GM23338 (cell line): Measurements from ENCODE around the gene U2SURP. TPM values are rescaled to one million over a fixed set of nuclear protein-coding genes. Genes with fewer than 3 reads are reported as not detected.

Experiments used
- ATAC-seq: fragments of 200-7000 bp; cut with Tn5 transposase; 3 replicates; pipeline ENCODE4 v1.9.1; 2020
- DNase-seq: peaks from one replicate; pipeline ENCODE4 v3.0.0-alpha.2; 2015; ENCODE audit warnings: low spot score
- H2AFZ ChIP-seq: fragments of 200-600 bp; sonication (generic); 2 replicates; pipeline ENCODE4 v1.8.0; 2016; ENCODE audit warnings: antibody characterized with exemption, mild to moderate bottlenecking, moderate library complexity
- H3F3A ChIP-seq: fragments of 200-600 bp; sonication (generic); replicated peaks from 2 replicates; pipeline ENCODE4 v1.8.0; 2017; ENCODE audit warnings: antibody characterized with exemption, mixed run types, low read depth
- H3K27ac ChIP-seq: fragments of 200-600 bp; sonication (generic); 2 replicates; pipeline ENCODE4 v1.6.1; 2016; ENCODE audit warnings: low read depth
- H3K27me3 ChIP-seq: fragments of 200-600 bp; sonication (generic); 2 replicates; pipeline ENCODE4 v1.8.0; 2016; ENCODE audit warnings: mild to moderate bottlenecking, mixed run types, moderate library complexity; ENCODE audit not compliant: insufficient read depth
- H3K36me3 ChIP-seq: fragments of 200-600 bp; sonication (generic); 2 replicates; pipeline ENCODE4 v1.8.0; 2016; ENCODE audit warnings: mild to moderate bottlenecking; ENCODE audit not compliant: insufficient read depth
- H3K4me1 ChIP-seq: fragments of 200-600 bp; sonication (generic); 2 replicates; pipeline ENCODE4 v1.8.0; 2016; ENCODE audit warnings: mild to moderate bottlenecking, moderate library complexity; ENCODE audit not compliant: insufficient read depth
- H3K4me2 ChIP-seq: fragments of 200-600 bp; sonication (generic); 2 replicates; pipeline ENCODE4 v1.7.1; 2017; ENCODE audit warnings: mixed run types
- H3K4me3 ChIP-seq: fragments of 200-600 bp; sonication (generic); 2 replicates; pipeline ENCODE4 v1.6.1; 2016; ENCODE audit warnings: mixed run types
- H3K79me2 ChIP-seq: fragments of 200-600 bp; sonication (generic); replicated peaks from 2 replicates; pipeline ENCODE4 v1.8.0; 2017; ENCODE audit warnings: mild to moderate bottlenecking; ENCODE audit not compliant: insufficient read depth
- H3K9me2 ChIP-seq: fragments of 200-600 bp; sonication (generic); 2 replicates; pipeline ENCODE4 v1.8.0; 2017; ENCODE audit not compliant: insufficient read depth
- H4K20me1 ChIP-seq: fragments of 200-600 bp; sonication (generic); replicated peaks from 2 replicates; pipeline ENCODE4 v1.8.0; 2017; ENCODE audit warnings: mild to moderate bottlenecking; ENCODE audit not compliant: insufficient read depth
- H3K27ac Mint-ChIP-seq: 2 replicates; pipeline ENCODE4 v1.8.0; 2020; ENCODE audit warnings: inconsistent platforms, mild to moderate bottlenecking, moderate library complexity, mixed read lengths
- H3K27me3 Mint-ChIP-seq: 3 replicates; pipeline ENCODE4 v1.8.0; 2022; ENCODE audit warnings: low read depth, mild to moderate bottlenecking, moderate library complexity, mixed read lengths, inconsistent platforms; ENCODE audit not compliant: insufficient read depth, poor library complexity
- H3K36me3 Mint-ChIP-seq: 3 replicates; pipeline ENCODE4 v1.8.0; 2021; ENCODE audit warnings: low read depth, mild to moderate bottlenecking, inconsistent platforms, moderate library complexity, mixed read lengths
- H3K4me1 Mint-ChIP-seq: 3 replicates; pipeline ENCODE4 v1.8.0; 2020; ENCODE audit warnings: mild to moderate bottlenecking, inconsistent platforms, mixed read lengths
- H3K4me3 Mint-ChIP-seq: 3 replicates; pipeline ENCODE4 v1.8.0; 2021; ENCODE audit warnings: moderate library complexity, mild to moderate bottlenecking, inconsistent platforms, mixed read lengths
- H3K9me3 Mint-ChIP-seq: 3 replicates; pipeline ENCODE4 v1.8.0; 2020; ENCODE audit warnings: moderate library complexity, mild to moderate bottlenecking, inconsistent platforms, mixed read lengths
- CREB1 ChIP-seq: fragments of 250-450 bp; sonication (Bioruptor Pico); IDR thresholded peaks from 2 replicates; pipeline ENCODE4 v1.5.0; 2020; ENCODE audit warnings: low read depth, mild to moderate bottlenecking, moderate library complexity
- EZH2 ChIP-seq: fragments of 200-600 bp; sonication (generic); IDR thresholded peaks from one replicate; pipeline ENCODE4 v1.8.0; 2017; ENCODE audit warnings: antibody characterized with exemption, mild to moderate bottlenecking, low read depth; ENCODE audit not compliant: unreplicated experiment
- EZH2phosphoT487 ChIP-seq: fragments of 200-600 bp; sonication (generic); IDR thresholded peaks from one replicate; pipeline ENCODE4 v1.8.1; 2018; ENCODE audit warnings: antibody characterized with exemption; ENCODE audit not compliant: unreplicated experiment
- JUNB ChIP-seq: IDR thresholded peaks from one replicate; pipeline ENCODE4 v1.6.1; 2016; ENCODE audit warnings: antibody characterized with exemption; ENCODE audit not compliant: unreplicated experiment
- NANOG ChIP-seq: IDR thresholded peaks from 2 replicates; pipeline ENCODE4 v1.6.1; 2016; ENCODE audit warnings: antibody characterized with exemption, borderline replicate concordance
- POLR2AphosphoS5 ChIP-seq: IDR thresholded peaks from 2 replicates; pipeline ENCODE4 v1.6.1; 2016; ENCODE audit warnings: antibody characterized with exemption, low read depth
- STAT1 ChIP-seq: IDR thresholded peaks from one replicate; pipeline ENCODE4 v1.6.1; 2016; ENCODE audit warnings: antibody characterized with exemption; ENCODE audit not compliant: unreplicated experiment
- ZNF114 ChIP-seq: fragments of 250-450 bp; sonication (Bioruptor Pico); IDR thresholded peaks from 2 replicates; pipeline ENCODE4 v1.5.0; 2020; ENCODE audit warnings: mild to moderate bottlenecking, moderate library complexity
- ZNF331 ChIP-seq: fragments of 250-450 bp; sonication (Bioruptor Pico); IDR thresholded peaks from 2 replicates; pipeline ENCODE4 v1.5.0; 2020; ENCODE audit warnings: low read depth, mild to moderate bottlenecking, moderate library complexity
- polyA plus RNA-seq: library from polyadenylated mRNA; unstranded; fragments of >200 nt; fragmentation: Nextera tagmentation; extraction: Ambion mirVana; gene quantifications from 2 replicates; pipeline ENCODE4 v1.2.1, GENCODE V29; 2016
- total RNA-seq: library from RNA; depleted of rRNA; stranded (reverse); fragments of >200 nt; shearing (Covaris generic); gene quantifications from 2 replicates; pipeline ENCODE4 v1.2.3, GENCODE V29; 2014
- TF ChIP-seq, protein P1 (sequence below): fragments of 250-450 bp; sonication (Bioruptor Pico); IDR thresholded peaks from 2 replicates; pipeline ENCODE4 v1.5.0; 2020; ENCODE audit warnings: mild to moderate bottlenecking, moderate library complexity
- TF ChIP-seq, protein P2 (sequence below), 2 experiments: fragments of 200-600 bp in 1 of 2; sonication (generic) in 1 of 2; conservative IDR thresholded peaks; 2 replicates each; pipeline versions ENCODE4 v1.5.1 to v1.6.1; 2016 to 2017; ENCODE audit warnings: antibody characterized with exemption in 2 of 2, low read depth in 2 of 2, mild to moderate bottlenecking in 2 of 2, moderate library complexity in 1 of 2
- TF ChIP-seq, protein P3 (sequence below): IDR thresholded peaks from 2 replicates; pipeline ENCODE4 v1.6.1; 2016; ENCODE audit warnings: antibody characterized with exemption

The U2SURP gene
- total and polyA plus RNA-seq, 2 experiments from 2014 or later, result 116 to 372 TPM

- TF ChIP-seq, protein P1, sequence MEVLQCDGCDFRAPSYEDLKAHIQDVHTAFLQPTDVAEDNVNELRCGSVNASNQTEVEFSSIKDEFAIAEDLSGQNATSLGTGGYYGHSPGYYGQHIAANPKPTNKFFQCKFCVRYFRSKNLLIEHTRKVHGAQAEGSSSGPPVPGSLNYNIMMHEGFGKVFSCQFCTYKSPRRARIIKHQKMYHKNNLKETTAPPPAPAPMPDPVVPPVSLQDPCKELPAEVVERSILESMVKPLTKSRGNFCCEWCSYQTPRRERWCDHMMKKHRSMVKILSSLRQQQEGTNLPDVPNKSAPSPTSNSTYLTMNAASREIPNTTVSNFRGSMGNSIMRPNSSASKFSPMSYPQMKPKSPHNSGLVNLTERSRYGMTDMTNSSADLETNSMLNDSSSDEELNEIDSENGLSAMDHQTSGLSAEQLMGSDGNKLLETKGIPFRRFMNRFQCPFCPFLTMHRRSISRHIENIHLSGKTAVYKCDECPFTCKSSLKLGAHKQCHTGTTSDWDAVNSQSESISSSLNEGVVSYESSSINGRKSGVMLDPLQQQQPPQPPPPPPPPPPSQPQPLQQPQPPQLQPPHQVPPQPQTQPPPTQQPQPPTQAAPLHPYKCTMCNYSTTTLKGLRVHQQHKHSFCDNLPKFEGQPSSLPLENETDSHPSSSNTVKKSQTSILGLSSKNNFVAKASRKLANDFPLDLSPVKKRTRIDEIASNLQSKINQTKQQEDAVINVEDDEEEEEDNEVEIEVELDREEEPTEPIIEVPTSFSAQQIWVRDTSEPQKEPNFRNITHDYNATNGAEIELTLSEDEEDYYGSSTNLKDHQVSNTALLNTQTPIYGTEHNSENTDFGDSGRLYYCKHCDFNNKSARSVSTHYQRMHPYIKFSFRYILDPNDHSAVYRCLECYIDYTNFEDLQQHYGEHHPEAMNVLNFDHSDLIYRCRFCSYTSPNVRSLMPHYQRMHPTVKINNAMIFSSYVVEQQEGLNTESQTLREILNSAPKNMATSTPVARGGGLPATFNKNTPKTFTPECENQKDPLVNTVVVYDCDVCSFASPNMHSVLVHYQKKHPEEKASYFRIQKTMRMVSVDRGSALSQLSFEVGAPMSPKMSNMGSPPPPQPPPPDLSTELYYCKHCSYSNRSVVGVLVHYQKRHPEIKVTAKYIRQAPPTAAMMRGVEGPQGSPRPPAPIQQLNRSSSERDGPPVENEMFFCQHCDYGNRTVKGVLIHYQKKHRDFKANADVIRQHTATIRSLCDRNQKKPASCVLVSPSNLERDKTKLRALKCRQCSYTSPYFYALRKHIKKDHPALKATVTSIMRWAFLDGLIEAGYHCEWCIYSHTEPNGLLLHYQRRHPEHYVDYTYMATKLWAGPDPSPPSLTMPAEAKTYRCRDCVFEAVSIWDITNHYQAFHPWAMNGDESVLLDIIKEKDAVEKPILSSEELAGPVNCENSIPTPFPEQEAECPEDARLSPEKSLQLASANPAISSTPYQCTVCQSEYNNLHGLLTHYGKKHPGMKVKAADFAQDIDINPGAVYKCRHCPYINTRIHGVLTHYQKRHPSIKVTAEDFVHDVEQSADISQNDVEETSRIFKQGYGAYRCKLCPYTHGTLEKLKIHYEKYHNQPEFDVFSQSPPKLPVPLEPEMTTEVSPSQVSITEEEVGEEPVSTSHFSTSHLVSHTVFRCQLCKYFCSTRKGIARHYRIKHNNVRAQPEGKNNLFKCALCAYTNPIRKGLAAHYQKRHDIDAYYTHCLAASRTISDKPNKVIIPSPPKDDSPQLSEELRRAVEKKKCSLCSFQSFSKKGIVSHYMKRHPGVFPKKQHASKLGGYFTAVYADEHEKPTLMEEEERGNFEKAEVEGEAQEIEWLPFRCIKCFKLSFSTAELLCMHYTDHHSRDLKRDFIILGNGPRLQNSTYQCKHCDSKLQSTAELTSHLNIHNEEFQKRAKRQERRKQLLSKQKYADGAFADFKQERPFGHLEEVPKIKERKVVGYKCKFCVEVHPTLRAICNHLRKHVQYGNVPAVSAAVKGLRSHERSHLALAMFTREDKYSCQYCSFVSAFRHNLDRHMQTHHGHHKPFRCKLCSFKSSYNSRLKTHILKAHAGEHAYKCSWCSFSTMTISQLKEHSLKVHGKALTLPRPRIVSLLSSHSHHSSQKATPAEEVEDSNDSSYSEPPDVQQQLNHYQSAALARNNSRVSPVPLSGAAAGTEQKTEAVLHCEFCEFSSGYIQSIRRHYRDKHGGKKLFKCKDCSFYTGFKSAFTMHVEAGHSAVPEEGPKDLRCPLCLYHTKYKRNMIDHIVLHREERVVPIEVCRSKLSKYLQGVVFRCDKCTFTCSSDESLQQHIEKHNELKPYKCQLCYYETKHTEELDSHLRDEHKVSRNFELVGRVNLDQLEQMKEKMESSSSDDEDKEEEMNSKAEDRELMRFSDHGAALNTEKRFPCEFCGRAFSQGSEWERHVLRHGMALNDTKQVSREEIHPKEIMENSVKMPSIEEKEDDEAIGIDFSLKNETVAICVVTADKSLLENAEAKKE (CRISPR knock-in tag), result no peak
- no peak for TF ChIP-seq EZH2phosphoT487
Observed at GRCh38 chr3:143100451-143100850, 99.1 kb downstream of the U2SURP start (continued).

- Histone ChIP-seq H3K9me2 (no peaks in the 10 kb centered on the region), H3F3A (no peaks in the 10 kb centered on the region), H3K27ac (no peak overlapping the region), H2AFZ (no peak overlapping the region), H3K27me3 (no peaks in the 10 kb centered on the region), H3K4me1 (no peaks in the 10 kb centered on the region), H3K36me3 (peaks cover 5% of the 10 kb centered on the region; the same call in 1 of the 2 replicates), H4K20me1 (no peaks in the 10 kb centered on the region), H3K4me2 (no peak overlapping the region), H3K79me2 (no peaks in the 10 kb centered on the region), H3K4me3 (no peak overlapping the region)
- ATAC-seq, result no peak
- Mint-ChIP-seq H3K4me1 (peaks cover 3% of the 10 kb centered on the region; the same call in 1 of the 3 replicates), H3K27ac (no peak overlapping the region), H3K9me3 (peaks cover 46% of the 10 kb centered on the region), H3K4me3 (no peak overlapping the region), H3K36me3 (peaks cover 30% of the 10 kb centered on the region), H3K27me3 (no peaks in the 10 kb centered on the region)
- no peak for DNase-seq
- TF ChIP-seq POLR2AphosphoS5 (no peak), ZNF331 (CRISPR knock-in tag) (no peak), EZH2phosphoT487 (no peak), ZNF114 (no peak), STAT1 (no peak), CREB1 (CRISPR knock-in tag) (no peak), NANOG (no peak), JUNB (no peak), EZH2 (no peak)
- TF ChIP-seq, protein P2, sequence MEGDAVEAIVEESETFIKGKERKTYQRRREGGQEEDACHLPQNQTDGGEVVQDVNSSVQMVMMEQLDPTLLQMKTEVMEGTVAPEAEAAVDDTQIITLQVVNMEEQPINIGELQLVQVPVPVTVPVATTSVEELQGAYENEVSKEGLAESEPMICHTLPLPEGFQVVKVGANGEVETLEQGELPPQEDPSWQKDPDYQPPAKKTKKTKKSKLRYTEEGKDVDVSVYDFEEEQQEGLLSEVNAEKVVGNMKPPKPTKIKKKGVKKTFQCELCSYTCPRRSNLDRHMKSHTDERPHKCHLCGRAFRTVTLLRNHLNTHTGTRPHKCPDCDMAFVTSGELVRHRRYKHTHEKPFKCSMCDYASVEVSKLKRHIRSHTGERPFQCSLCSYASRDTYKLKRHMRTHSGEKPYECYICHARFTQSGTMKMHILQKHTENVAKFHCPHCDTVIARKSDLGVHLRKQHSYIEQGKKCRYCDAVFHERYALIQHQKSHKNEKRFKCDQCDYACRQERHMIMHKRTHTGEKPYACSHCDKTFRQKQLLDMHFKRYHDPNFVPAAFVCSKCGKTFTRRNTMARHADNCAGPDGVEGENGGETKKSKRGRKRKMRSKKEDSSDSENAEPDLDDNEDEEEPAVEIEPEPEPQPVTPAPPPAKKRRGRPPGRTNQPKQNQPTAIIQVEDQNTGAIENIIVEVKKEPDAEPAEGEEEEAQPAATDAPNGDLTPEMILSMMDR (conservative IDR thresholded peaks at IDR 0.05; ENCODE audit: low read depth in 2 of 2), result no peak
- TF ChIP-seq, protein P3, sequence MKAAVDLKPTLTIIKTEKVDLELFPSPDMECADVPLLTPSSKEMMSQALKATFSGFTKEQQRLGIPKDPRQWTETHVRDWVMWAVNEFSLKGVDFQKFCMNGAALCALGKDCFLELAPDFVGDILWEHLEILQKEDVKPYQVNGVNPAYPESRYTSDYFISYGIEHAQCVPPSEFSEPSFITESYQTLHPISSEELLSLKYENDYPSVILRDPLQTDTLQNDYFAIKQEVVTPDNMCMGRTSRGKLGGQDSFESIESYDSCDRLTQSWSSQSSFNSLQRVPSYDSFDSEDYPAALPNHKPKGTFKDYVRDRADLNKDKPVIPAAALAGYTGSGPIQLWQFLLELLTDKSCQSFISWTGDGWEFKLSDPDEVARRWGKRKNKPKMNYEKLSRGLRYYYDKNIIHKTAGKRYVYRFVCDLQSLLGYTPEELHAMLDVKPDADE, result no peak
Observed at GRCh38 chr3:143101792-143102381, 100.5 kb downstream of the U2SURP start.
